NCI-H748 treated with DMSO at 0.1 percent for 48 hours (cell line): ENCODE data around the gene FRMD4B.
A peak's percentile ranks its signal among the peaks of the same experiment; 100 is the strongest.

Experiments
- DNase-seq: peaks from one replicate; lab custom pipeline; 2025; lab: John Stamatoyannopoulos, UW

FRMD4B gene

GRCh38 chr3:69203631-69204314 lies 182.1 kb downstream of the FRMD4B start:
- DNase-seq: no peak

- peak; percentile 54 for DNase-seq
Measured at GRCh38 chr3:69201658-69202057, 184.2 kb downstream of the FRMD4B start.

GRCh38 chr3:69200384-69201068 lies 185.4 kb downstream of the FRMD4B start:
- DNase-seq: peak; percentile 72

GRCh38 chr3:69199942-69200341 lies 185.9 kb downstream of the FRMD4B start:
- DNase-seq: no peak

GRCh38 chr3:69197922-69198530 lies 187.9 kb downstream of the FRMD4B start:
- DNase-seq: no peak

- DNase-seq: no peak
Measured at GRCh38 chr3:69197455-69197854, 188.4 kb downstream of the FRMD4B start.

GRCh38 chr3:69196876-69197275 lies 189.0 kb downstream of the FRMD4B start:
- no peak for DNase-seq

GRCh38 chr3:69194431-69195165 lies 191.3 kb downstream of the FRMD4B start:
- DNase-seq: no peak

- DNase-seq: no peak
Measured at GRCh38 chr3:69193749-69194148, 192.1 kb downstream of the FRMD4B start.

GRCh38 chr3:69191516-69191915 lies 194.4 kb downstream of the FRMD4B start:
- no peak for DNase-seq

GRCh38 chr3:69189487-69189886 lies 196.4 kb downstream of the FRMD4B start:
- DNase-seq: no peak

- no peak for DNase-seq
Measured at GRCh38 chr3:69186575-69187093, 199.3 kb downstream of the FRMD4B start.

GRCh38 chr3:69182588-69183316 lies 203.1 kb downstream of the FRMD4B start:
- no peak for DNase-seq

- DNase-seq: no peak
Measured at GRCh38 chr3:69181592-69182211, 204.2 kb downstream of the FRMD4B start.

GRCh38 chr3:69180869-69181591 lies 204.9 kb downstream of the FRMD4B start:
- no peak for DNase-seq

- no peak for DNase-seq
Measured at GRCh38 chr3:69179740-69180372, 206.0 kb downstream of the FRMD4B start.

- no peak for DNase-seq
Measured at GRCh38 chr3:69178838-69179739, 206.8 kb downstream of the FRMD4B start.

- DNase-seq: no peak
Measured at GRCh38 chr3:69178082-69178481, 207.8 kb downstream of the FRMD4B start.
